Hepatocyte (in vitro differentiated cells): ENCODE measurements around the gene KLHL8. TPM values are rescaled to one million over a fixed set of nuclear protein-coding genes. Genes with fewer than 3 reads are reported as not detected.
A peak's percentile ranks its signal among the peaks of the same experiment; 100 is the strongest.

ENCODE experiments used
- DNase-seq: peaks from one replicate; pipeline ENCODE4 v3.0.0-alpha.2; 2016; ENCODE audit warnings: low spot score
- H2AFZ ChIP-seq: fragments of 200-600 bp; sonication (generic); 2 replicates; pipeline ENCODE4 v1.6.0; 2016; ENCODE audit warnings: antibody characterized with exemption, mild to moderate bottlenecking
- H3K27ac ChIP-seq: fragments of 200-600 bp; sonication (generic); 2 replicates; pipeline ENCODE4 v1.5.1; 2016; ENCODE audit warnings: mild to moderate bottlenecking
- H3K27me3 ChIP-seq: fragments of 200-600 bp; sonication (generic); 2 replicates; pipeline ENCODE4 v1.6.1; 2016
- H3K36me3 ChIP-seq: fragments of 200-600 bp; sonication (generic); replicated peaks from 2 replicates; pipeline ENCODE4 v1.5.1; 2016; ENCODE audit warnings: low read depth; ENCODE audit not compliant: insufficient read depth
- H3K4me1 ChIP-seq: fragments of 200-600 bp; sonication (generic); 2 replicates; pipeline ENCODE4 v1.5.1; 2016; ENCODE audit warnings: mild to moderate bottlenecking, moderate library complexity; ENCODE audit not compliant: insufficient read depth
- H3K4me2 ChIP-seq: fragments of 200-600 bp; sonication (generic); 2 replicates; pipeline ENCODE4 v1.6.0; 2016
- H3K4me3 ChIP-seq: fragments of 200-600 bp; sonication (generic); 2 replicates; pipeline ENCODE4 v1.5.1; 2016; ENCODE audit warnings: mild to moderate bottlenecking
- H3K79me2 ChIP-seq: fragments of 200-600 bp; sonication (generic); 2 replicates; pipeline ENCODE4 v1.6.0; 2017; ENCODE audit warnings: mild to moderate bottlenecking
- H3K9me2 ChIP-seq: fragments of 200-600 bp; sonication (generic); replicated peaks from 2 replicates; pipeline ENCODE4 v1.6.0; 2017; ENCODE audit warnings: mild to moderate bottlenecking; ENCODE audit not compliant: insufficient read depth
- H3K9me3 ChIP-seq: fragments of 200-600 bp; sonication (generic); 2 replicates; pipeline ENCODE4 v1.5.1; 2016; ENCODE audit warnings: low read depth, mild to moderate bottlenecking
- H4K20me1 ChIP-seq: fragments of 200-600 bp; sonication (generic); 2 replicates; pipeline ENCODE4 v1.6.0; 2016; ENCODE audit warnings: mild to moderate bottlenecking; ENCODE audit not compliant: insufficient read depth, poor library complexity, severe bottlenecking
- CTCF ChIP-seq: fragments of 200-600 bp; sonication (generic); IDR thresholded peaks from 2 replicates; pipeline ENCODE4 v1.5.1; 2016; ENCODE audit warnings: antibody characterized with exemption, mild to moderate bottlenecking; ENCODE audit not compliant: poor library complexity
- EZH2 ChIP-seq: fragments of 200-600 bp; sonication (generic); IDR thresholded peaks from 2 replicates; pipeline ENCODE4 v1.6.1; 2016; ENCODE audit warnings: antibody characterized with exemption, mild to moderate bottlenecking, borderline replicate concordance
- EZH2phosphoT487 ChIP-seq: fragments of 200-600 bp; sonication (generic); IDR thresholded peaks from one replicate; pipeline ENCODE4 v1.6.1; 2018; ENCODE audit warnings: antibody characterized with exemption, mild to moderate bottlenecking, low read depth, moderate library complexity; ENCODE audit not compliant: unreplicated experiment, severe bottlenecking
- WGBS: methylation state at CpG from one replicate; pipeline ENCODE4 v1.1.6; 2016; ENCODE audit warnings: low lambda C conversion rate; ENCODE audit errors: missing lambda C conversion rate; 5-methylcytosine and 5-hydroxymethylcytosine counted together
- polyA plus RNA-seq: library from polyadenylated mRNA; unstranded; fragments of >200 nt; fragmentation: Nextera tagmentation; extraction: Ambion mirVana; gene quantifications from 2 replicates; pipeline ENCODE4 v1.2.1, GENCODE V29; 2016
- total RNA-seq: library from RNA; depleted of rRNA; stranded (reverse); fragments of >200 nt; gene quantifications from 2 replicates; pipeline ENCODE4 v1.2.3, GENCODE V29; 2014

KLHL8 gene
- total RNA-seq = 22.4 and 23.9 TPM in 2 replicates
- 10.0 and 10.9 TPM in 2 replicates for polyA plus RNA-seq

DNA sequence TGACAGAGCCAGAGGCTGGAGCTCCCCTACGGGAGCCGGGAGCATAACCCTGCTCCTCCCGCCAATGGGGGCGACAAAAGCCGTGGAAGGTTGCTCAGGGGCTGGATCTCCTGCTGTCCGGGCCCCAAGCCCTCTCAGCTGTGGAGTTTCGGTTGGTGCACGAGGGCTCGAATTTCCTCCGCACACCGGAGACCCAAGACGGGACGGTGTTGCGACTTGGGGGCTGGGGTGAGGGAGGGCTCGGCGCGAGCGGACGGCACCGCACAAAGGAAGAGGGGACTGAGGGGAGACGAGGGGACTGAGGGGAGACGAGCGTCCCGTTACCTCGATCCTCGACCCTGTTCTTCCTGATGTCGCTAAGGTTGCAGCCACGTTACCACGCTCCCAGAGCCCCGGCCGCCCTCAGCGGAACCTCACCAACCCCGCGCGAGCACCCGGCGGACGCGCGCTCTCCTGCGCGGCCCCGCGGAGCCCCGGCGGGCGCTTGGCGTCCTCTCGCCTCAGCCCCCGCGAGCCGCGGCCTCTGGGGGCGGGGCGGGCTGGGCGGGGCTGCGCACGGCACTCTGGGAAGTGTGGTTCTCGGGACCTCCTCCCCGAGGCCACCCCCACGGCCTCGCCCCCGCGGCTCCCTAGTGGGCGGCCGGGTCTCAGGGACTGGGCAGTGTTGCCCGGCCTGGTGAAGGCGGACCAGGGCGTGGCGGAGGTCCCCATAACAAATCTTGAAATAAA, at the start of gene KLHL8:
Gene KLHL8 (minus strand): TSS at position 525 of the 729 bp plus-strand sequence. CDS start 25,079 bp downstream, outside the sequence.
- DNase-seq = peak; percentile 93
- Histone ChIP-seq H4K20me1 (peaks cover 6% of the 10 kb centered on the region), H3K79me2 (peaks cover 43% of the 10 kb centered on the region), H3K4me3 (peak within 1 kb of the TSS; percentile 93), H3K9me3 (no peaks in the 10 kb centered on the region), H3K4me1 (peaks cover 7% of the 10 kb centered on the region), H3K27ac (peak within 1 kb of the TSS; percentile 97), H3K36me3 (no peaks in the 10 kb centered on the region), H3K27me3 (no peaks in the 10 kb centered on the region), H3K4me2 (peak within 1 kb of the TSS; percentile 95), H2AFZ (peak within 1 kb of the TSS; percentile 97), H3K9me2 (no peaks in the 10 kb centered on the region)
- peak; percentile 12 for TF ChIP-seq CTCF
- no peak for TF ChIP-seq EZH2
- WGBS = under 1% methylated on average over 35 of the region's 70 CpGs

- Histone ChIP-seq H3K9me2 (no peaks in the 10 kb centered on the region), H3K4me3 (no peak overlapping the region), H3K27me3 (no peaks in the 10 kb centered on the region), H3K79me2 (no peaks in the 10 kb centered on the region), H3K4me1 (no peaks in the 10 kb centered on the region), H3K9me3 (no peaks in the 10 kb centered on the region), H3K36me3 (no peaks in the 10 kb centered on the region), H3K27ac (no peak overlapping the region), H4K20me1 (no peaks in the 10 kb centered on the region), H2AFZ (no peak overlapping the region), H3K4me2 (peak overlapping the region; percentile 12)
- DNase-seq = peak; percentile 60
- peak; percentile 66 for TF ChIP-seq CTCF
- TF ChIP-seq EZH2phosphoT487 = no peak
- TF ChIP-seq EZH2 = no peak
- 45% methylated on average over 3 of the region's 3 CpGs for WGBS
Measured at GRCh38 chr4:87270144-87270543, 49.7 kb upstream of the KLHL8 start.

DNA sequence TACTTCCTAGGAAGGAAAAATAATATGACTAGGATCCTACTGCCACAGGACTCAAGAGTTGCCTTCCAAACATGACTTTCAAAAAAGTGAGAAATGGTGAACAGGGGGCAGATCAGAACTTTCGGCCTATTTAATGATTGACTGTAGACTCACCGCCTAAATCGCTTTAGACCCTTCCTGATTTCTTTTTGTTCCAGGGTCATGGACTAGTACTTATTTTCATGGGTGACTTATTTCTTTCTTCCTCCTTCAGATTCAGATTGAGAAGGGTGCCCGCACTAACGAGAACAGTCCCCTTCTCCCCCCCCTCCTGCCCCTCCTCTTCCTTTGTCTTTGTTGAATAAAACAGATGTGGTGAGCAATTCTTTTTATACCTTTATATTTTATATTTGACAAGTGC, 48.0 kb upstream of the KLHL8 start:
- Histone ChIP-seq H3K9me2 (no peaks in the 10 kb centered on the region), H3K79me2 (no peaks in the 10 kb centered on the region), H3K27ac (no peak overlapping the region), H3K4me3 (no peak overlapping the region), H3K9me3 (no peaks in the 10 kb centered on the region), H4K20me1 (no peaks in the 10 kb centered on the region), H3K4me1 (no peaks in the 10 kb centered on the region), H3K36me3 (no peaks in the 10 kb centered on the region), H3K4me2 (no peak overlapping the region), H2AFZ (no peak overlapping the region), H3K27me3 (no peaks in the 10 kb centered on the region)
- 73% methylated on average over 5 of the region's 5 CpGs for WGBS
- TF ChIP-seq EZH2phosphoT487 (no peak), EZH2 (no peak), CTCF (no peak)
- no peak for DNase-seq
